Endothelial cell of hepatic sinusoid (primary cell): ENCODE results near the gene TADA1.
"Not testable (repeated sequence)": the region's sequence is repeated elsewhere in the genome, so short reads cannot be mapped to it uniquely, and the experiment has no call there.

Experiments used
- in situ Hi-C: cut with HindIII; loops from 2 replicates; pipeline ENCODE4 v1.10.0; 2017; ENCODE audit warnings: low sequenced_read_pairs

The TADA1 gene

GRCh38 chr1:166899769-166900168, 23.7 kb upstream of the TADA1 start:
- in situ Hi-C loops: loop anchor here (5.0 kb wide), 1 partner anchor 77 kb away; no protein-coding TSS in a partner anchor

GRCh38 chr1:166895766-166896165, 19.7 kb upstream of the TADA1 start:
- in situ Hi-C loops: no loop called here

- in situ Hi-C loops: no loop called here
Observed at GRCh38 chr1:166889776-166890175, 13.7 kb upstream of the TADA1 start.

- in situ Hi-C loops: no loop called here
Observed at GRCh38 chr1:166888373-166889111, 12.5 kb upstream of the TADA1 start.

GRCh38 chr1:166884971-166885370, 8.9 kb upstream of the TADA1 start:
- in situ Hi-C loops: no loop called here

- in situ Hi-C loops: no loop called here
Observed at GRCh38 chr1:166884040-166884642, 8.1 kb upstream of the TADA1 start.

GRCh38 chr1:166882893-166883292, 6.8 kb upstream of the TADA1 start:
- in situ Hi-C loops: no loop called here

DNA sequence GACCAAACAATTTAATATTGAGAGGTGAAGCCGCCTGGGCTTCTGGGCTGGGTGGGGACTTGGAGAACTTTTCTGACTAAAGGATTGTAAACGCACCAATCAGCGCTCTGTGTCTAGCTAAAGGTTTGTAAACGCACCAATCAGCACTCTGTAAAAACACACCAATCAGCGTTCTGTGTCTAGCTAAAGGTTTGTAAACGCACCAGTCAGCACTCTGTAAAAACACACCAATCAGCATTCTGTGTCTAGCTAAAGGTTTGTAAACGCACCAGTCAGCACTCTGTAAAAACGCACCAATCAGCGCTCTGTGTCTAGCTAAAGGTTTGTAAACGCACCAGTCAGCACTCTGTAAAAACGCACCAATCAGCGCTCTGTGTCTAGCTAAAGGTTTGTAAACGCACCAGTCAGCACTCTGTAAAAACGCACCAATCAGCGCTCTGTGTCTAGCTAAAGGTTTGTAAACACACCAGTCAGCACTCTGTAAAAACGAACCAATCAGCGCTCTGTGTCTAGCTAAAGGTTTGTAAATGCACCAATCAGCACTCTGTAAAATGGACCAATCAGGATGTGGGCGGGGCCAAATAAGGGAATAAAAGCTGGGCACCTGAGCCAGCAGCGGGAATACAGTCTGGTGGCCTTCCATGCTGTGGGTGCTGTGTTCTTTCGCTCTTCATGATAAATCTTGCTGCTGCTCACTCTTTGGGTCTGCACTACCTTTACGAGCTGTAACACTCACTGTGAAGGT, 2.3 kb upstream of the TADA1 start:
- in situ Hi-C loops: not testable (repeated sequence)

DNA sequence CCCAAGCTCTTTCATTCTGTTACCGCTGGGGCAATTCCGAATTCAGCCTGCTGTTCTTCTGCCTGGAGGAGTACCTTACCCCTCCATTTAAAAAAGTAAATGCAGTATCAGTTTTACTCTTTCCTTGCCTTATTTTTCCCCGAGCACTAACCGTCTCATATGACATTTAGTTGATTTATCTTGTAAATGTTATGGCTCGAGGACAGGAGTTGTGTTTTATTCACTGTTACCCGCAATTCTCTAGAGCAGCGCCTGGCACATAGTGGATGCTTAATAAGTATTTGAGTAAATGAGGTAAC, 425 bp upstream of the TADA1 start:
- in situ Hi-C loops: no loop called here

DNA sequence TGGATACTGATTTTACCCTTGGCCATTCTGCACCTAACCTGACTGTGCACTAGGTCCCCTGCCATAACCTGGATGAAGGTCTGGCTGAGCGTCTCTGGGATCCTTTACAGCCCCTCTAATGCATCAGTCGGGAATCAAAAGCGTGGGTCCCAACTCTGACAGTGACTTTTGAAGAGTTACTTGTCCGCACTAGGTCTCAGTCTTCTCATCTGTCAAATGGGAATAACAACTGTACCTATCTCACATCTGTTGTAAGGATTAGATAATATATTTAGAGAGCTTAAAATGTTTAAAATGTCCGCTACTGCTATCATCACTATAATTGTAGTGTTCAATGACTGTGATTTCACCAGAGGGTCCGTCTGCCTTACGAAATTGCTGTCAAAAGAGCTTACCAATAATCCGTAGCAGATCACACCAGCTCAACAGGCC, 746 bp downstream of the TADA1 start:
- in situ Hi-C loops: no loop called here

GRCh38 chr1:166874464-166874863, 1.6 kb downstream of the TADA1 start:
- in situ Hi-C loops: no loop called here

GRCh38 chr1:166870584-166870983, 5.5 kb downstream of the TADA1 start:
- in situ Hi-C loops: no loop called here

GRCh38 chr1:166869318-166870099, 6.6 kb downstream of the TADA1 start:
- in situ Hi-C loops: no loop called here

- in situ Hi-C loops: no loop called here
Observed at GRCh38 chr1:166868639-166869038, 7.4 kb downstream of the TADA1 start.

DNA sequence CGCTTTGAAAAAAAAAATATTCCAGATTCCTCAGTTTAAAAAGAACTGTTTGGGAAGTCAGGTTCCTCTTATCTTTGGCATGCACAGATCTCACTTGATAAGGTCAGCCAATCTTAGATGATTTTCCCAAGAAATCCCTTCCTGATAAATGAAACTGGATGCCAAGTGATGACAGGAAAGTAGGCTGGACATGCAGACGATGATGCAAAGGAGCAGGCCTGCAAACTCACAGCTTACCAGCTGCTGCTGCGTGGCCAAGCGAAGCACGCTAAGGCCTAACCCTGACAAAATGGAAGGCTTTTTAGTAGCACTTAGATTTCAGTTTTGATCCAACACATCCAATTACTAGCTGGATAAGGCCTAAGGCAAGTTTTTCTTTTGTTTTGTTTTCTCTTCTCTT, 10.1 kb downstream of the TADA1 start:
- in situ Hi-C loops: no loop called here

- in situ Hi-C loops: no loop called here
Observed at GRCh38 chr1:166859597-166859996, 16.5 kb downstream of the TADA1 start.

- in situ Hi-C loops: no loop called here
Observed at GRCh38 chr1:166858726-166859419, 17.2 kb downstream of the TADA1 start.

- in situ Hi-C loops: no loop called here
Observed at GRCh38 chr1:166857995-166858394, 18.1 kb downstream of the TADA1 start.

DNA sequence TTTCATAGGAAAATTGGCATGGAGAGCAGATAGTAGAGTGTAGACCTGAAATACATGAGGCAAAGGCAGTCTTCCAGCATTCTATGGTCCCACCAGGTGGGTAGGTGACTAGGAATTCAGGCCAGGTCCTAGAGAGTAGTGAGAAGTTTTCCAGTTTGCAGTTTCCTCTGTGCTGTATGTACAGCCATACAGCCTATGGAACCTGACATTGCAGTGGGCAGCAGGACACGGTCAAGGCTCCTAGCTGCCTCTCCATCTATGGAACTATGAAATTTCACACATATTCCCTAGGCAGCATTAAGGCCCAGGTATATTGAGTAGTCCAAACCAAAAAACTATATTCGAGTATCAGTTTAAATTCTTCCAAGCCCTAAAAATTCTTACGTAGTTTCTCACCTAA, 20.5 kb downstream of the TADA1 start:
- in situ Hi-C loops: no loop called here

GRCh38 chr1:166852918-166853317, 23.1 kb downstream of the TADA1 start:
- in situ Hi-C loops: no loop called here

DNA sequence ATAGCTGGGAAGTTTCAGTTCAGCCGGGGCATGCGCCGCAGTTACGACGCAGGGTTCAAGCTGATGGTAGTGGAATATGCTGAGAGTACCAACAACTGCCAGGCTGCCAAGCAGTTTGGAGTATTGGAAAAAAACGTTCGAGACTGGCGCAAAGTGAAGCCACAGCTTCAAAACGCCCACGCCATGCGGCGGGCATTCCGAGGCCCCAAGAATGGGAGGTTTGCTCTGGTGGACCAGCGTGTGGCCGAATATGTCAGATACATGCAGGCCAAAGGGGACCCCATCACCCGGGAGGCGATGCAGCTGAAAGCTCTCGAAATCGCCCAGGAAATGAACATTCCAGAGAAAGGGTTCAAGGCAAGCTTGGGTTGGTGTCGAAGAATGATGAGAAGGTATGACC, 26.9 kb downstream of the TADA1 start:
- in situ Hi-C loops: no loop called here
